Mucosa of descending colon (tissue), 3 donors: ENCODE data around the gene ACP7. TPM values are rescaled to one million over a fixed set of nuclear protein-coding genes. Genes with fewer than 3 reads are reported as not detected.
A peak's percentile ranks its signal among the peaks of the same experiment; 100 is the strongest.

ENCODE experiments used
- ATAC-seq: fragments of 200-7000 bp; cut with Tn5 transposase; one replicate; pipeline ENCODE4 v1.9.1; 2020; ENCODE audit warnings: mild to moderate bottlenecking, moderate library complexity
- DNase-seq, 3 donors: peaks; one replicate each; pipeline ENCODE4 v3.0.0-alpha.2; 2020
- H3K36me3 ChIP-seq: fragments of 200-600 bp; one replicate; pipeline ENCODE4 v1.8.0; 2021; ENCODE audit warnings: low read depth, mild to moderate bottlenecking
- H3K4me1 ChIP-seq: fragments of 200-600 bp; one replicate; pipeline ENCODE4 v1.8.0; 2021; ENCODE audit warnings: low read depth, mild to moderate bottlenecking
- H3K4me3 ChIP-seq: fragments of 200-600 bp; one replicate; pipeline ENCODE4 v1.8.0; 2021; ENCODE audit warnings: mild to moderate bottlenecking
- H3K9me3 ChIP-seq: fragments of 200-600 bp; one replicate; pipeline ENCODE4 v1.8.0; 2021; ENCODE audit warnings: mild to moderate bottlenecking
- CTCF ChIP-seq: fragments of 200-600 bp; IDR thresholded peaks from one replicate; pipeline ENCODE4 v1.8.0; 2022; ENCODE audit warnings: antibody characterized with exemption, mild to moderate bottlenecking
- intact Hi-C, 2 donors: fragments of 100-400 bp; cut with DNase I in 1 of 2; cut with micrococcal nuclease in 1 of 2; formaldehyde crosslinking; loops; one replicate each; pipeline versions ENCODE4 v1.11.0 to v1.11.1; 2022; cut with DNase I, micrococcal nuclease
- long read RNA-seq, 2 donors: library from polyadenylated mRNA; unstranded; transcript quantifications; one replicate each; pipeline ENCODE4 v2.0.0, GENCODE V29; 2019 to 2021
- total RNA-seq, 3 donors: library from RNA; stranded (reverse); fragmentation: NEBNext Ultra II Directional in 2 of 3; extraction: Animal tissue kit (Norgen Biotek cat#: 25700) in 2 of 3; gene quantifications; one replicate each; pipeline versions ENCODE4 v1.2.1 to v1.2.4, GENCODE V29; 2021 to 2023
- donor health status: DM: no; HTN: no; CAD: no; lungs with moderate emphysema.
- donor health status: DM: no; HTN: no; CAD: no.
- donor health status: DM: no; HTN: yes; CAD: no.

ACP7 gene
- not detected for total RNA-seq
- long read RNA-seq, donor 1, partial matches to known transcripts: 0 of 1 reads
- long read RNA-seq, donor 1, other reads (novel, unspliced or antisense): 1 of 1 reads
- long read RNA-seq, donor 2: 0 reads

- H3K4me1 ChIP-seq: peaks cover 3% of the 10 kb centered on the region
- ATAC-seq (no peak), DNase-seq (no peak)
- TF ChIP-seq CTCF: no peak
- H3K36me3 ChIP-seq: no peaks in the 10 kb centered on the region
- no peak within 1 kb of the TSS for H3K4me3 ChIP-seq
- intact Hi-C loops: no loop called here
- H3K9me3 ChIP-seq: no peaks in the 10 kb centered on the region
Measured at GRCh38 chr19:39083983-39084731, at the start of gene ACP7. Gene ACP7, plus strand, starts transcription at chr19:39084368. Its CDS starts 902 bp downstream, at chr19:39085270.

GRCh38 chr19:39036581-39036980 is 47.6 kb upstream of the ACP7 start:
- ATAC-seq: no peak
- H3K36me3 ChIP-seq: no peaks in the 10 kb centered on the region
- DNase-seq: no peak
- H3K4me3 ChIP-seq: no peak overlapping the region
- H3K4me1 ChIP-seq: no peaks in the 10 kb centered on the region
- TF ChIP-seq CTCF: no peak
- no peaks in the 10 kb centered on the region for H3K9me3 ChIP-seq
- intact Hi-C loops: no loop called here

GRCh38 chr19:39037194-39037593 is 47.0 kb upstream of the ACP7 start:
- no peak for ATAC-seq
- intact Hi-C loops: no loop called here
- no peak overlapping the region for H3K4me3 ChIP-seq
- DNase-seq: no peak
- H3K9me3 ChIP-seq: no peaks in the 10 kb centered on the region
- no peak for TF ChIP-seq CTCF
- no peaks in the 10 kb centered on the region for H3K36me3 ChIP-seq
- no peaks in the 10 kb centered on the region for H3K4me1 ChIP-seq

GRCh38 chr19:39038098-39038497 is 46.1 kb upstream of the ACP7 start:
- H3K4me1 ChIP-seq: no peaks in the 10 kb centered on the region
- TF ChIP-seq CTCF: no peak
- ATAC-seq: peak; percentile 60
- H3K9me3 ChIP-seq: no peaks in the 10 kb centered on the region
- no peaks in the 10 kb centered on the region for H3K36me3 ChIP-seq
- peak in 1 of 3 donors; percentile 42 for DNase-seq
- intact Hi-C loops: no loop called here
- no peak overlapping the region for H3K4me3 ChIP-seq

- TF ChIP-seq CTCF: no peak
- DNase-seq: no peak
- no peak for ATAC-seq
- no peaks in the 10 kb centered on the region for H3K4me1 ChIP-seq
- no peaks in the 10 kb centered on the region for H3K36me3 ChIP-seq
- H3K4me3 ChIP-seq: no peak overlapping the region
- no peaks in the 10 kb centered on the region for H3K9me3 ChIP-seq
- intact Hi-C loops: no loop called here
Measured at GRCh38 chr19:39045506-39045905, 38.7 kb upstream of the ACP7 start.
